CD4-positive, alpha-beta T cell treated with Interleukin-17A for 1 hour (primary cell): ENCODE data around the gene FHOD1.
A peak's percentile ranks its signal among the peaks of the same experiment; 100 is the strongest.

Source experiments
- DNase-seq: peaks from one replicate; pipeline ENCODE4 v3.0.0-alpha.2; 2020

Gene FHOD1

DNA sequence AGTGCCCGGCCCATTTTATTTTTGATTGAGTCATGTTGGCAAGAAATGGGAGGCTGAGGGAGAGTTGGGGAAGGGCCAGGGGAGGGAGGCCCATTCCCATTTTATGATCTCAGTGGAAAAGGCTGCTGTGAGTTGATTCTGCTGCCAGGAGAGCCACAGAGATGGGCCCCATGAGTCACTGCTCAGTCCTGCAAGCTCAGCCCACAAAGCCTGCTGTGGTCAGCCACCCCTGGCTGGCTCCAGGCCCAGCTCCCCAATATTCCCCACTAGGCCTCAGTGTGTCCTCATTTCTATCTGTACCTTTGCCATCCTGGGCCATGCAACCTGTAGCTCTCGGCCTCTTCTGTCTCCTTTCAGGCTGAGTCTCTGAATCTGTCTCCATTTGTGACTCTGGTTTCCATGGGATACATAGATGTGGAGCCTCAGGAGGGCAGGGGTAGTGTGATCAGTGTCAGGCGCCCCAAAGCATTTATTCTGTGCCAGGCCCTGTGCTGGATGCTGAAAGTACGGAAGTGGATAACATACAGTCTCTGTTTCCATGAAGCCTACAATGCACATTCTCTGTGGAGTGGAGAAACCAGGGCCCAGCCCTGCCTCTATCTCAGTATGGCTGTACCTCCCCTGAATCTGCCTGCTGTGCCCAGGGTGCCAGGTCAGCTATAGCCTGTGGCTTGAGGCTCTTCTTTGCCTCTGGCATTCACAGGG, 30.2 kb upstream of the FHOD1 start:
- no peak for DNase-seq

GRCh38 chr16:67275321-67275720, 28.0 kb upstream of the FHOD1 start:
- DNase-seq, result no peak

DNA sequence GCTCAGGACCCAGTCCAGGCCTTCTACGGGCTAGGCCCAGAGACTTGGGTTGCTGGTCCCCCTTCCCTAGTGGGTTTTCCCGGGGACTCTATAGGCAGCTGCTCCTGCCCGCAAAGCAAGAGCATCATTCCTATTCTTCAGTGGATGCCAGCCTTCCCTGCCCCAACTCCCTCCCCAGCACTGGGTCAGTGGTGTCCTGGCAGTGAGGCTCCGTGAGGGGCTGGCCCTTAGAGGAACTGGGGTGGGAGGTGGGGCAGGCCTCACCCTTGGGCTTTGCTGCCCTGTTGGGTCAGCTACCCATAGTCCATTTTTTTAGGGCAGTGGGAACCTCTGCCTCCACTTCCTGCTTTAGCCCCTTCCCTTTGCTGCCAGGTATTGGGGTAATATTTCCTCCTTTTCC, 24.2 kb upstream of the FHOD1 start:
- no peak for DNase-seq

GRCh38 chr16:67270931-67271338, 23.7 kb upstream of the FHOD1 start:
- no peak for DNase-seq

DNA sequence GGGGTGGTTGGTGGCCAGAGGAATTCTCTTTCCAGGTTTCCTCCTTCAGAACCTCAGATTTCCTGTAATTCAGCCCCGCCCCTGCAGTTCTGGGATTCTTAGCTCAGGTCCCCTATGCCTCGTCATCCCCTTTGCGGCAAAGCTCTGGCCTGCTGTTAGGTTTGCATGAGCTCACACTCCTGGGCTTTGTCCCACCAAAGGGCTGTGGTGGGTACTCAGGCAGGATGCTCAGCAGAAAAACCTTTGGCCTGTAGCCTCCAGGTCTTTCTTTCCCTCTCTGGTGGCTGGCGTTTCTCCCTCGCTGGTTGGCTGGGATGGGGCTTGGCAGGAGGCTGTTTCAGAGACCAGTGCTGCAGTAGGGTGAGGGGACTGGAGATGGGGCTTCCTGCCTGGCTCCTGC, 22.5 kb upstream of the FHOD1 start:
- no peak for DNase-seq

GRCh38 chr16:67268136-67268579, 20.9 kb upstream of the FHOD1 start:
- DNase-seq, result no peak

GRCh38 chr16:67265834-67266233, 18.6 kb upstream of the FHOD1 start:
- no peak for DNase-seq

DNA sequence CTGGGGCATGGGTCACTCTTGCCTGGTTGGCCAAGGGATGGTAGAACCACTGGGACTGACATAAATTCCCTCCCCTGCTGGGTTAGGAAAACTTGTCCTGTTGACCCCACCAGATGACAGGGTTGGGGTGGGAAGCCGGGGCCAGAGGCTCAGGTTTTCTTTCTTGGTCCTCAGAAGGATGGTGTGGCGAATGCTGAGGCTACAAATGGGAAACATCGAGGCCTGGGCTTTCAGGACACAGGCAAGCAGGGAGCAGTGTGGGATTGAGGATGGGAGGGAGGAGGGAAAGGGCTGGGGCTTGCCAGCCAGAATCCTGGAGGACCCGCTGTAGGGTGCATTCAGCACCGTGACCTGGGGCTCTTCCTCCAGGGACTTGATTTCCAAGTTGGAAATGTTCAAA, 17.6 kb upstream of the FHOD1 start:
- no peak for DNase-seq

DNA sequence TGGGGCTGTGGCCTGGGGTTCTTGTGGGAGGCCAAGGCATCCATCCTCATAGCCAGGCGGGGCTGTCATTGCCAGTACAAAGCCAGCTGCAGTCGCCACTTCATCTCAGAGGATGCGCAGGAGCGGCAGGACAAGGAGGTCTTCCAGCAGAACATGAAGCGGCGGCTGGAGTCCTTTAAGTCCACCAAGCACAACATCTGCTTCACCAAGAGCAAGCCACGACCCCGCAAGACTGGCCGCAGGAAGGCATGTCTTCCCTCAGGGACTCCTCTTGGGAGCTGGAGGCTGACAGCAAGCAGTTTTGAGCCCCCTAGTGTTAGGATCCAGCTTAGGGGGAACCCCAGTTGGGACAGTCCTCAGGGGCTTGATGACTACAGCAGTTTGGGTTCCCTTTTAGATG, 17.0 kb upstream of the FHOD1 start:
- no peak for DNase-seq

DNA sequence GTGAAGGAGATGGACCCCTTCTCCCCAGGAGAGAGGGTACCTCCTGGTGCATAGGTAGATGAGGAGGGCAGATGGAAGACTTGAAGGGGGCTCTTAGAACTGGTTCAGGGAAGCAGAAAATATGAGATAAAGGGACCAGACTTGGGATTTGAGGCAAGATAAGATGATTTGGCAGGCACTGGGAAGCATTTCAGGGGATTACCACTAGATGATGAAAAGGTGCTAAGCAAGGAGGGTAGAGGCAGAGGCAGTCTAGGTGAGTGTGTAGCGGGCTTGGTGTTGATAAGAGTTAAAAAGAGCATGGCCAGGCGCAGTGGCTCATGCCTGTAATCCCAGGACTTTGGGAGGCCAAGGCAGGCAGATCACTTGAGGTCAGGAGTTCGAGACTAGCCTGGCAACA, 15.9 kb upstream of the FHOD1 start:
- no peak for DNase-seq

DNA sequence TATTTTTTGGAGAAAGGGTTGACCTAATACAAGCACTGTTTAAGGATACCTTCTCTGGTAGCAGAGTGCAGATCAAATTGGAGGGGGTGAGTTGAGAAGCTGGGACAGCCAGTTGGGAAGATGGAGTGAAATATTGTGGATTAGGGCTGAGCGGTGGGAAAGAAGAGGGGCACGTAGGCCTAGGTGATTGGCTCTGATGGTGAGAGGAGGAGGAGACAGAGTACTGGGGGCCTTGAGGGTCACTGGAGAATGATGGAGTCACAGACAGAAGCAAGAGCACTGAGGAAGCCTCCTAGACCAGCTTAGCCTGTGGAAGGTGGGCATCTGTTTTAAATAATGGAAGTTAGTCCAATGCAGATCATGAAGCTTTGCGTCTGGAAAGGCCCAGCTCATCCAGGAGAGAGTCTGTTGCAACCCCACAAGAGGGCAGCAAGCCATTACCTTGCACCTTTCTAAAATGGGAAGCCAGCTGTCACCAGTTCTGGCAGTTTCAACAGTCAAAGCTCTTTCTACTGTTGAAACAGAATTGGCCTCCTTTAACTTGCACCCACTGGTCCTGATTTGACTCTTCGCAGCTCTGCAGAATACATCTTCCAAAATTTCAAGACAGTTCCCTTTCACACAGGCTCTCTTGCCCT, 13.3 kb upstream of the FHOD1 start:
- peak; percentile 42 for DNase-seq

DNA sequence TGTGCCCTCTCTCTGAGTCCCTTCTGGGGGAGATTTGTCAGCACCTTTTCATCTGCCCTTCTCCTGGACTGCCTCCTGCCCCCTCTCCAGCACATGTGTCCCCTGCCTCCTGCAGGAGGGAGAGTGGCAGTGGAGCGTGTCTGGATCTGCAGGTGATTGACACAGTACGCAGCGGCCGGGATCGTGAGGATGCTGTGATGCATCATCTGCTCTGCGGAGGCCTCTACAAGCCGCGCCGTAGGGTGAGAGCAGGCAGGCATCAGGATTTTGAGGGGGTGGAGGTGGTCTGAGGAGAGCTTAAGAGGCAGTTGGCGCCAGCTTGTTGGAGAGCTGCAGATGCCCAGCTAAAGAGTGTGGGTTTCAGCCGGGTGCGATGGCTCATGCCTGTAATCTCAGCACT, 12.4 kb upstream of the FHOD1 start:
- DNase-seq, result no peak

DNA sequence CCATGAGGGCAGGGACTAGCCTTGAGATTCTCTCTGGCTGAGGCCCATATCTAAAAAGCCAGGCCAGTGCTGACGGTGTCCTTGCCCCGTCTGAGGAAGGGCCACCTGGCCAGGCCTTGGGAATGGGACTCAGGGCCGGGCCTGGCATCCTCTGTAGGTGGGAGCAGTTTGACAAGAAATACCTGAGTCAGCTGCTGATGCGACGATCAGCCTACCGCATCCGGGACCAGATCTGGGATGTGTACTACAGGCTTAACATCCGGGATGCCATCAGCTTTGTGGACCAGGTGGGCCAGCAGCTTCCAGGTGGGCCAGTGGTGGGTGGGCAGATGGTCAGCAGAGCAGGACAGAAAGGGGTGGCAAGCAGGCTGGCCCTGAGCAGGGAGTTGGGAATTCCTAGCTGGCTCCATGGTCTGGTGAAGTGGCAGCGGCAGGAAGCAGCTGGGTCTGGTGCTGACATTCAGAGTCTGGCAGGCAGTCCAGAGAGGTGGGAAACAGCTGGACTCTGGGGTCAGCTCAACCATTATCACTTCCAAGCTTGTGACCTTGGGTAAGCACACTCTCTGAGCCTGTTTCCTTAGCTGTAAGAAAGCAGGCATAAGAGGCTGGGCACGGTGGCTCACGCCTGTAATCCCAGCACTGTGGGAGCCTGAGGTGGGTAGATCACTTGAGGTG, 11.0 kb upstream of the FHOD1 start:
- DNase-seq, result no peak

- no peak for DNase-seq
These were observed 10.3 kb upstream of the FHOD1 start for GRCh38 chr16:67257486-67258160.

- no peak for DNase-seq
These were observed 9.5 kb upstream of the FHOD1 start for GRCh38 chr16:67256701-67257230.

DNA sequence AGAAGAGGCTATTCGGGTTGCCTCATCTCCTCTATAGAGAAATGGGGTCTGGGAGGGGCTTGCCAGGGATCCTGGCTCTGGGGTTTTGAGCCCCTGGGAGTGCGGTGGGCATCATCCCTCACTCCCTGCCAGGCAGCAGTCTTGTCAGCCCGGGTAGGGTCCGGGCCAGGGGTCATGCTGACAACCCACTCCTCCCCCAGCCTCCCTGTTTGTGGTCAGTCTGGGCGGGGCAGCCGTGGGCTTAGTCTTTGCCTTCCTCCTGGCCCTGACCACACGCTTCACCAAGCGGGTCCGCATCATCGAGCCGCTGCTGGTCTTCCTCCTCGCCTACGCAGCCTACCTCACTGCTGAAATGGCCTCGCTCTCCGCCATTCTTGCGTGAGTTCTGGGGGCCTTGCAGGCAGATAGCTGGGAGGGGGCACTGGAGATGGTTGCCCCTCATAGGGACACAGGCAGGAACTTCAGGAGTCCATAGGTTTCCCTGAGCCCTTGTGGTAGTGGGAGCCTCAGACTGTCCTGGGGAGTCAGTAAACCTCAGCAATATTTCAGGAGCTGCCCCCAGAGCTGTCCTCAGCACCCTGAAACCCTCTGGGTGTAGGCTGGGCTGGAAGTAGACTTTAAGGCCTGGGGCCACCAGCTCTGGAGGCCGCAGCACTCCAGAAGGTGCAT, 8.4 kb upstream of the FHOD1 start:
- no peak for DNase-seq

- DNase-seq, result no peak
These were observed 7.7 kb upstream of the FHOD1 start for GRCh38 chr16:67254801-67255552.

DNA sequence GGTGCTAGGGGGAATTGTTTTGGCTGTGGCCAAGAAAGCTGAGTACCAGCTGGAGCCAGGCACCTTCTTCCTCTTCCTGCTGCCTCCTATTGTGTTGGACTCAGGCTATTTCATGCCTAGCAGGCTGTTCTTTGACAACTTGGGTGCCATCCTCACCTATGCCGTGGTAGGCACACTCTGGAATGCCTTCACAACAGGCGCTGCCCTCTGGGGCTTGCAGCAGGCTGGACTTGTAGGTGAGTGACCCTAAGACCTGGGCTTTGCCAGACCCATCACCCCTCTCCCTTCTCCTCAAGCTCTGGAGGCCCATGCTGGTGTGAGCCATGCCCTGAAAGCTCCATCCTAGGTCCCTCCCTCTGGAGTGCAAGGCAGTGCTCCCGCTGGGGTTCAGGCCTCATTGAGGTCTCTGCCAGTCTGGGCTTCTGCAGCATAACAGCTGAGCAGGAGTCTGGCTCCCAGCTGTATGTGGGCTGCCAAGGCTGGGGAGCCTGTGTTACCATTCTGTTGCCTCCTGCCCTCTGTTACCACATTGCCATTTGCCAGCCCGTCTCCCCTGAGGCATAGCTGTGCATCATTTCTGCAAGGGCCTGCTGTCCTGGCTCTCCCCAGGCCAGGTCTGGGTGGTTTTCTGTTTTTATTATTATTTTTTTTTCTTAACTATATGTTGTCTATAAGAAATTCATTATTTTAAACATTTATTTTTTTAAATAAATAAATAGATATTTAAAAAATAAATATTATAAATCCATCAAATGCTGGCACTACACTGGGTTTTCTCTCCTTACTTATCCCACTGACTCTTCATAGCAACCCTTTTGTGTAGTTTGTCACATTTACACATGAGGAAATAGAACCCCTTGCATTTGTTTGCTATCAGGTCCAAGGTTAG, 5.6 kb upstream of the FHOD1 start:
- DNase-seq, result no peak

DNA sequence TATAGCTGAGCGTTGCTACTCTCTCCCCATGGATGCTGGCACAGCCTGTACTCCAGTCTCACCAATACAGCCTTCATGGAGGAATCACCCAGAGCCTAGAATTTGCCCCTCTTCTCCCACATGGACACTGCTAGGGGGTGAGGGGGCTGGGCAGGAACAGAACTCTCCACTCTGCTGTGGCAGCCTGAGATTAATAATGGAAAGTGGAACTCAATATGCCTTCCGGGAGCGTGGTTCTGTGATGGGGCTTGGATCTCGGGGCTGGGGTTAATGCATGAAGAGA, 2.7 kb upstream of the FHOD1 start:
- DNase-seq, result no peak

GRCh38 chr16:67249178-67250044, 2.1 kb upstream of the FHOD1 start:
- no peak for DNase-seq
